Breast epithelium (tissue), 4 donors: Measurements from ENCODE around the gene TMEM214. TPM values are rescaled to one million over a fixed set of nuclear protein-coding genes. Genes with fewer than 3 reads are reported as not detected.

Source experiments
- DNase-seq, 2 donors: peaks; one replicate each; pipeline ENCODE4 v3.0.0-alpha.2; 2019; ENCODE audit warnings: low spot score in 2 of 2
- H3K27ac ChIP-seq, 2 donors: fragments of 200-600 bp; sonication (generic) in 1 of 2; one replicate each; pipeline ENCODE4 v1.5.1; 2016 to 2019; ENCODE audit warnings: mild to moderate bottlenecking in 1 of 2
- H3K27me3 ChIP-seq, 2 donors: fragments of 200-600 bp; sonication (generic) in 1 of 2; one replicate each; pipeline versions ENCODE4 v1.5.1 to v1.6.0; 2017 to 2019; ENCODE audit warnings: control low read depth in 1 of 2, mild to moderate bottlenecking in 1 of 2
- H3K36me3 ChIP-seq: fragments of 200-600 bp; one replicate; pipeline ENCODE4 v1.5.1; 2019
- H3K4me1 ChIP-seq, 2 donors: fragments of 200-600 bp; sonication (generic); one replicate each; pipeline ENCODE4 v1.5.1; 2016 to 2019; ENCODE audit warnings: control low read depth in 1 of 2
- H3K4me3 ChIP-seq, 3 donors: fragments of 200-600 bp; sonication (generic); 1 replicate in 2 of 3; 2 replicates in 1 of 3; pipeline ENCODE4 v1.5.1; 2016 to 2019; ENCODE audit warnings: mild to moderate bottlenecking in 3 of 3, moderate library complexity in 2 of 3
- H3K9me3 ChIP-seq, 2 donors: fragments of 200-600 bp; sonication (generic) in 1 of 2; one replicate each; pipeline ENCODE4 v1.5.1; 2016 to 2019; ENCODE audit warnings: control low read depth in 1 of 2
- POLR2A ChIP-seq: fragments of 450-650 bp; IDR thresholded peaks from one replicate; pipeline ENCODE4 v1.6.1; 2016; ENCODE audit warnings: antibody characterized with exemption, mild to moderate bottlenecking, moderate library complexity
- POLR2AphosphoS5 ChIP-seq, 3 donors: sonication (generic); formaldehyde crosslinking; IDR thresholded peaks; one replicate each; pipeline ENCODE4 v1.6.1; 2017; ENCODE audit warnings: antibody characterized with exemption in 3 of 3
- intact Hi-C: fragments of 100-400 bp; cut with DNase I; formaldehyde crosslinking; loops from one replicate; pipeline ENCODE4 v1.15.1; 2023; ENCODE audit warnings: low total_unique reads
- total RNA-seq, 3 donors: library from RNA; depleted of rRNA; stranded (reverse); fragments of >200 nt; gene quantifications; one replicate each; pipeline ENCODE4 v1.1.0, GENCODE V29; 2016
- TF ChIP-seq, protein P1 (sequence below), 3 donors: fragments of 450-650 bp; IDR thresholded peaks; one replicate each; pipeline ENCODE4 v1.5.1; 2016 to 2017; ENCODE audit warnings: antibody characterized with exemption in 3 of 3, mild to moderate bottlenecking in 3 of 3, moderate library complexity in 3 of 3

Gene TMEM214
- total RNA-seq, 3 donors from 2014 or later, result 41.1 to 56.0 (median 47.3) TPM

DNA sequence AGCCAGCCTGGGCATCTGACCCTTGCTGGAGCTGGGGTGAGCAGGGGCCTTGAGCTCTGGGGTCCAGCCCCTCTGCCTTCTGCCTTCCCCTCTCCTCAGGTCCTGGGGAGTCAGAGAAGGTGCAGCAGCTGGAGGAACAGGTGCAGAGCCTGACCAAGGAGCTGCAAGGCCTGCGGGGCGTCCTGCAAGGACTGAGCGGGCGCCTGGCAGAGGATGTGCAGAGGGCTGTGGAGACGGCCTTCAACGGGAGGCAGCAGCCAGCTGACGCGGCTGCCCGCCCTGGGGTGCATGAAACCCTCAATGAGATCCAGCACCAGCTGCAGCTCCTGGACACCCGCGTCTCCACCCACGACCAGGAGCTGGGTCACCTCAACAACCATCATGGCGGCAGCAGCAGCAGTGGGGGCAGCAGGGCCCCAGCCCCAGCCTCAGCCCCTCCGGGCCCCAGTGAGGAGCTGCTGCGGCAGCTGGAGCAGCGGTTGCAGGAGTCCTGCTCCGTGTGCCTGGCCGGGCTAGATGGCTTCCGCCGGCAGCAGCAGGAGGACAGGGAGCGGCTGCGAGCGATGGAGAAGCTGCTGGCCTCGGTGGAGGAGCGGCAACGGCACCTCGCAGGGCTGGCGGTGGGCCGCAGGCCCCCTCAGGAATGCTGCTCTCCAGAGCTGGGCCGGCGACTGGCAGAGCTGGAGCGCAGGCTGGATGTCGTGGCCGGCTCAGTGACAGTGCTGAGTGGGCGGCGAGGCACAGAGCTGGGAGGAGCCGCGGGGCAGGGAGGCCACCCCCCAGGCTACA lies 49.4 kb downstream of the TMEM214 start:
- TF ChIP-seq POLR2A (no peak), POLR2AphosphoS5 (IDR thresholded peaks at IDR 0.05) (no peak)
- TF ChIP-seq, protein P1, sequence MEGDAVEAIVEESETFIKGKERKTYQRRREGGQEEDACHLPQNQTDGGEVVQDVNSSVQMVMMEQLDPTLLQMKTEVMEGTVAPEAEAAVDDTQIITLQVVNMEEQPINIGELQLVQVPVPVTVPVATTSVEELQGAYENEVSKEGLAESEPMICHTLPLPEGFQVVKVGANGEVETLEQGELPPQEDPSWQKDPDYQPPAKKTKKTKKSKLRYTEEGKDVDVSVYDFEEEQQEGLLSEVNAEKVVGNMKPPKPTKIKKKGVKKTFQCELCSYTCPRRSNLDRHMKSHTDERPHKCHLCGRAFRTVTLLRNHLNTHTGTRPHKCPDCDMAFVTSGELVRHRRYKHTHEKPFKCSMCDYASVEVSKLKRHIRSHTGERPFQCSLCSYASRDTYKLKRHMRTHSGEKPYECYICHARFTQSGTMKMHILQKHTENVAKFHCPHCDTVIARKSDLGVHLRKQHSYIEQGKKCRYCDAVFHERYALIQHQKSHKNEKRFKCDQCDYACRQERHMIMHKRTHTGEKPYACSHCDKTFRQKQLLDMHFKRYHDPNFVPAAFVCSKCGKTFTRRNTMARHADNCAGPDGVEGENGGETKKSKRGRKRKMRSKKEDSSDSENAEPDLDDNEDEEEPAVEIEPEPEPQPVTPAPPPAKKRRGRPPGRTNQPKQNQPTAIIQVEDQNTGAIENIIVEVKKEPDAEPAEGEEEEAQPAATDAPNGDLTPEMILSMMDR (IDR thresholded peaks at IDR 0.05), result no peak
- Histone ChIP-seq H3K9me3 (no peaks in the 10 kb centered on the region), H3K27me3 (no peaks in the 10 kb centered on the region), H3K4me1 (peaks cover 0 to 18% of the 10 kb centered on the region in 2 donors), H3K4me3 (peak overlapping the region in 1 of 3 donors; percentile 27), H3K36me3 (no peaks in the 10 kb centered on the region), H3K27ac (peak overlapping the region; percentile 36 to 82)
- no peak for DNase-seq
- intact Hi-C loops, result no loop called here

DNA sequence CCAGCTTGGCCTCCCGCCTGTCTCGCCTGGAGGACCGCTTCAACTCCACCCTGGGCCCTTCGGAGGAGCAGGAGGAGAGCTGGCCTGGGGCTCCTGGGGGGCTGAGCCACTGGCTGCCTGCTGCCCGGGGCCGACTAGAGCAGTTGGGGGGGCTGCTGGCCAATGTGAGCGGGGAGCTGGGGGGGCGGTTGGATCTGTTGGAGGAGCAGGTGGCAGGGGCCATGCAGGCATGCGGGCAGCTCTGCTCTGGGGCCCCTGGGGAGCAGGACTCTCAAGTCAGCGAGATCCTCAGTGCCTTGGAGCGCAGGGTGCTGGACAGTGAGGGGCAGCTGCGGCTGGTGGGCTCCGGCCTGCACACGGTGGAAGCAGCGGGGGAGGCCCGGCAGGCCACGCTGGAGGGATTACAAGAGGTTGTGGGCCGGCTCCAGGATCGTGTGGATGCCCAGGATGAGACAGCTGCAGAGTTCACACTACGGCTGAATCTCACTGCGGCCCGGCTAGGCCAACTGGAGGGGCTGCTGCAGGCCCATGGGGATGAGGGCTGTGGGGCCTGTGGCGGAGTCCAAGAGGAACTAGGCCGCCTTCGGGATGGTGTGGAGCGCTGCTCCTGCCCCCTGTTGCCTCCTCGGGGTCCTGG lies 50.1 kb downstream of the TMEM214 start:
- no peaks in the 10 kb centered on the region for H3K27me3 ChIP-seq
- TF ChIP-seq, protein P1 (IDR thresholded peaks at IDR 0.05), result no peak
- no peak for TF ChIP-seq POLR2AphosphoS5 (IDR thresholded peaks at IDR 0.05)
- TF ChIP-seq POLR2A, result no peak
- no peaks in the 10 kb centered on the region for H3K36me3 ChIP-seq
- H3K4me3 ChIP-seq, result no peak overlapping the region
- no peaks in the 10 kb centered on the region for H3K9me3 ChIP-seq
- peak overlapping the region in 1 of 2 donors; percentile 36 for H3K27ac ChIP-seq
- DNase-seq, result no peak
- peaks cover 0 to 18% of the 10 kb centered on the region in 2 donors for H3K4me1 ChIP-seq
- intact Hi-C loops, result no loop called here

DNA sequence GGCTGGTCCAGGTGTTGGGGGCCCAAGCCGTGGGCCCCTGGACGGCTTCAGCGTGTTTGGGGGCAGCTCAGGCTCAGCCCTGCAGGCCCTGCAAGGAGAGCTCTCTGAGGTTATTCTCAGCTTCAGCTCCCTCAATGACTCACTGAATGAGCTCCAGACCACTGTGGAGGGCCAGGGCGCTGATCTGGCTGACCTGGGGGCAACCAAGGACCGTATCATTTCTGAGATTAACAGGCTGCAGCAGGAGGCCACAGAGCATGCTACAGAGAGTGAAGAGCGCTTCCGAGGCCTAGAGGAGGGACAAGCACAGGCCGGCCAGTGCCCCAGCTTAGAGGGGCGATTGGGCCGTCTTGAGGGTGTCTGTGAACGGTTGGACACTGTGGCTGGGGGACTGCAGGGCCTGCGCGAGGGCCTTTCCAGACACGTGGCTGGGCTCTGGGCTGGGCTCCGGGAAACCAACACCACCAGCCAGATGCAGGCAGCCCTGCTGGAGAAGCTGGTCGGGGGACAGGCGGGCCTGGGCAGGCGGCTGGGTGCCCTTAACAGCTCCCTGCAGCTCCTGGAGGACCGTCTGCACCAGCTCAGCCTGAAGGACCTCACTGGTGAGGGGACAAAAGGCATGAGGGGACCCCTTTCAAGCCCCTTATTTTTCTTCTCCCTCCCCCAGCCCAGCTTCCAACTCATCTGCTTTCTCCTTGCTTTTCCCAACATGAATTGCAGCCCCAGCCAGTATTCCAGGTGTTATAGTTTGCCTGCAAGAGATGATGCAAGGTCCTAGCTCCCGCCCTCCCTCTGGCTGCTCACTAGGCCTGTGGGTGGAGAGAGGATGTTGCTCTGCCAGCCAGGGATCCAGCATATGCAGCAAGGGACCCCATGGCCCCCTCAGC lies 50.9 kb downstream of the TMEM214 start:
- H3K36me3 ChIP-seq, result no peaks in the 10 kb centered on the region
- no peak for DNase-seq
- H3K27me3 ChIP-seq, result no peaks in the 10 kb centered on the region
- no peak overlapping the region for H3K27ac ChIP-seq
- peaks cover 0 to 18% of the 10 kb centered on the region in 2 donors for H3K4me1 ChIP-seq
- no peak for TF ChIP-seq POLR2AphosphoS5 (IDR thresholded peaks at IDR 0.05)
- TF ChIP-seq, protein P1 (IDR thresholded peaks at IDR 0.05), result no peak
- intact Hi-C loops, result no loop called here
- H3K9me3 ChIP-seq, result no peaks in the 10 kb centered on the region
- no peak overlapping the region for H3K4me3 ChIP-seq

DNA sequence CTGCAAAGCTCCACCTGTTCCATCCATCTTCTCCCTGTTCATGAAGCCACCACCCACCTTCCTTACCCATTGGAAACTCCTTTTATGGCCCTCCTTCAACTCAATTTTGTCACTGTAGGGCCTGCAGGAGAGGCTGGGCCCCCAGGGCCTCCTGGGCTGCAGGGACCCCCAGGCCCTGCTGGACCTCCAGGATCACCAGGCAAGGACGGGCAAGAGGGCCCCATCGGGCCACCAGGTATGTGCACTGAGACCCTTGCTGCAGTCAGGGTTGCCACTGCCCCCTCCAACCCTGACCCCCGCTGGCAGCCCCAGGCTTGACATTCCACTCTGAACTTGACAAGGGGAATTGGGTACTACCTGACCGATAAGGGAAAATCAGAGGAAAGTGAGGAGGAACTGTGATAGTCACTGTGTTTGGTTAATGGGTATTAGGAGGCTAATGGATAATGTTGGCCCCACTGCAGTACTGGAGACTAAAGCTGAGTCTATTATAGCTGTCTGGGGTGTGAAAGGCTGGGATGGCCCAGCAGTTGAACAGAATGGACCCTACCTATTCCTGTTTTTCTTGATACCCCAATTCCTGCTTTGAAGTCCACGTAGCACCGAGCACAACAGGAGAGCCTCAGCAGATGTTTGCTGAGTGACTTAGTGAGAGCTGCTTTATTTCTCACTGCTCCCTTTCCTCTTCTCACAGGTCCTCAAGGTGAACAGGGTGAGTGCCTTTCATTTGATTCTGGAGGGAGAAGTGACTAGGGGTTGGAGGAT lies 51.7 kb downstream of the TMEM214 start:
- TF ChIP-seq, protein P1 (IDR thresholded peaks at IDR 0.05), result no peak
- TF ChIP-seq POLR2A, result no peak
- TF ChIP-seq POLR2AphosphoS5 (IDR thresholded peaks at IDR 0.05), result no peak
- H3K4me1 ChIP-seq, result peaks cover 0 to 18% of the 10 kb centered on the region in 2 donors
- H3K27ac ChIP-seq, result no peak overlapping the region
- intact Hi-C loops, result no loop called here
- H3K27me3 ChIP-seq, result no peaks in the 10 kb centered on the region
- no peak for DNase-seq
- no peak overlapping the region for H3K4me3 ChIP-seq
- H3K36me3 ChIP-seq, result no peaks in the 10 kb centered on the region
- H3K9me3 ChIP-seq, result no peaks in the 10 kb centered on the region
